Measurements from ENCODE around the gene ZNF253.
"Not testable (repeated sequence)": the region's sequence is repeated elsewhere in the genome, so short reads cannot be mapped to it uniquely, and the experiment has no call there.

ZNF253 gene

DNA sequence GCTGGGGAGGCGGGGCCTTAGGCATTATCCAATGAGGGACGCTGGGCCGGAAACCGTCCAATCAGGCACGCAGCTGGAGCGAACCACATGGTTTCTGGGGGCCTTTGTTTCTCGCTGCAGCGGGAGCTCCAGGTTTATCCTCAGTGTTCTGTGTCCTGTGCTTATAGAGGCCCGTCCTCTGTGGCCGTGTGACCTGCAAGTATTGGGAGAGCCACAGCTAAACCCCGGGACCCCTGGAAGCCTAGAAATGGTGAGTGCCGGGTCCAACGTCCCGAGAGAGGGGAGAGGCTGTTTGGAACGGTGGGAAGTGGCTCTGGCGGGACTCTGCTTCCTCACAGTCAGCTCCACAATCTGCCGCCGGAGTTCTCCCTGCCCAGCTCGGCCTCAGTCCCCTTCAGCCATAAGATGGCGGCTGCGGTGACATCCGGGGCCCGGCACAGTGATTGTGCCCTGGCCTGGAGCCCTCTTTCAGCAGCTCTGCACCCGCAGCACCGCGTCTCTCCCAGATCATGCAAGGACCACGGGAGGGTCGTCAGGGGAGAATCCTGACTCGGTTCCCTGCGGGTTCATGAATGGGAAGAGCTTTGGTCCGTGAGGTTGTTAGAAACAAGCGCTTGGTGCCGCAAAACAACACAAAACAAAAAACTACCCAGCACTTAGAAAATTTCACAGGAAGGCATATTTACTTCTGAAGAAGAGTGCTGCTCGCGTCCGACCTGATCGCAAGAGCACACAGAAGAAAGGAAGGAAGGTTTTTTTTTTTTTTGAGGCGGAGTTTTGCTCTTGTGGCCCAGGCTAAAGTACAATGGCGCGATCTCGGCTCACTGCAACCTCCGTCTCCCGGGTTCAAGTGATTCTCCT, at the start of gene ZNF253:
Gene ZNF253, plus strand, starts transcription at position 133 of the 861 bp plus-strand sequence. Its CDS starts 115 bp downstream, at position 248.
- DNase-seq (ENCODE audit: extremely low read depth, low read depth) = peak; percentile 78
- TF ChIP-seq CTCF (IDR thresholded peaks at IDR 0.05; ENCODE audit: low read depth, low read length) = no peak

DNA sequence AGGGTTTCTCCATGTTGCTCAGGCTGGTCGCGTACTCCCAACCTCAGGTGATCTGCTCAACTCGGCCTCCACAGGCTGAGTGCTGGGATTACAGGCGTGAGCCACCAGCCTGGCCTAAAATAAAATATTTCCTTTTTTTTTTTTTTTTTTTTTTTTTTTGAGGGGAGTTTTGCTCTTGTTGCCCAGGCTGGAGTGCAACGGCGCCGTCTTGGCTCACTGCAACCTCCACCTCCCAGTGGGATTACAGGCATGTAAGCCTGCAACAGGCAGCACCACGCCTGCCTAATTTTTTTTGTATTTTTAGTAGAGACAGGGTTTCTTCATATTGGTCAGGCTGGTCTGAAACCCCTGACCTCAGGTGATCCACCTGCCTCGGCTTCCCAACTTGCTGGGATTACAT, 49.0 kb upstream of the ZNF253 start:
- TF ChIP-seq CTCF (IDR thresholded peaks at IDR 0.05; ENCODE audit: low read depth, low read length) = no peak
- DNase-seq (ENCODE audit: extremely low read depth, low read depth) = no peak

GRCh38 chr19:19817357-19817756, 48.3 kb upstream of the ZNF253 start:
- DNase-seq (ENCODE audit: extremely low read depth, low read depth) = no peak
- TF ChIP-seq CTCF (IDR thresholded peaks at IDR 0.05; ENCODE audit: low read depth, low read length) = no peak

DNA sequence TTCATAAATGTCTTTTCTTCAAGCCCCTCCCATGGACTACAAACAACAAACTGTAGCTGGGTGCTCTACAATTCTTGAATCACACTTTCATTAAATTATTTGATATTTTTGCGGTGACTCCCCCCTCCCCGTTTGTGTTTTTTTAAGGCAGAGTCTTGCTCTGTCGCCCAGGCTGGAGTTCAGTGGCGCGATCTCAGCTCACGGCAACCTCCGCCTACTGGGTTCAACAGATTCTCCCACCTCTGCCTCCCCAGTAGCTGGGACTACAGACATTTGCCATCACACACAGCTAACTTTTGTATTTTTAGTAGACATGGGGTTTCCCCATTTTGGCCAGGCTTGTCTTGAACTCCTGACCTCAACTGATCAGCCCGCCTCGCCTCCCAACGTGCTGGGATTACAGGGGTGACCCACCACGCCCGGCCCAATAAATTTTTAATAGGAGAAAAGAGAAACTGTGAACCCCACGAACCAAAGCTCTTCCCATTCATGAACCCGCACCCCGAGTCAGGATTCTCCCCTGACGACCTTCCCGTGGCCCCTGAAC, 44.8 kb upstream of the ZNF253 start:
- no peak for DNase-seq (ENCODE audit: extremely low read depth, low read depth)
- TF ChIP-seq CTCF (IDR thresholded peaks at IDR 0.05; ENCODE audit: low read depth, low read length) = no peak

DNA sequence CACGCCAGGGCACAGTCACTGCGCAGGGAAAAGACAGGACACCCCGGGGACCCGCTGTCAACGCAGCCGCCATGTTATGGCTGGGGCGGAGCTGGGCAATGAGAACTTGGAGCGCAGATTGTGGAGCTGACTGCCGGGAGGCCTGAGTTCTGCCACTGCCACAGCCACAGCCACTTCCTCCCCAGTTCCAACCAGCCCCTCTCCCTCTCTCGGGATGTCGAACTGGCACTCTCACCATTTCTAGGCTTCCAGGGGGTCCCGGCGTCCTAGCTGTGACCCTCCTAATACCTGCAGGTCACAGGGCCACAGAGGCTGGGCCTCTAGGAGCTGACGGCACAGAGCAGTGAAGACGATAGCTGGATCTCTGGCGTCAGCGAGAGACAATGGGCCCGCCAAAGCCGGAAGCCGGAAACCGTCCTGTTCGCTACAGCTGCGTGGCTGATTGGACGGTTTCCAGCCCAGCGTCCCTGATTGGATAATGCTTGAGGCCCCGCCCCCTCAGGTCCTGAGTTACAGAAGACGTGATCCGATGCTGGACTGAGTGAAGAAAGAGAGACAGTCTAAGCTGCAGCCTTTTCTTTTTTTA, 44.2 kb upstream of the ZNF253 start, which contains the start of gene ZNF506:
Gene ZNF506, minus strand, starts transcription at position 385 of the 586 bp plus-strand sequence. Its CDS starts 147 bp downstream, at position 238.
- no peak for TF ChIP-seq CTCF (IDR thresholded peaks at IDR 0.05; ENCODE audit: low read depth, low read length)
- peak; percentile 94 for DNase-seq (ENCODE audit: extremely low read depth, low read depth)

GRCh38 chr19:19821976-19822375, 43.7 kb upstream of the ZNF253 start:
- not testable (repeated sequence) for DNase-seq (ENCODE audit: extremely low read depth, low read depth)

GRCh38 chr19:19823916-19824315, 41.8 kb upstream of the ZNF253 start:
- no peak for TF ChIP-seq CTCF (IDR thresholded peaks at IDR 0.05; ENCODE audit: low read depth, low read length)
- DNase-seq (ENCODE audit: extremely low read depth, low read depth) = no peak
